ENCODE results near the gene TAS2R20. TPM values are rescaled to one million over a fixed set of nuclear protein-coding genes. Genes with fewer than 3 reads are reported as not detected.
"Not testable (repeated sequence)": the region's sequence is repeated elsewhere in the genome, so short reads cannot be mapped to it uniquely, and the experiment has no call there.

The TAS2R20 gene
- total and polyA plus RNA-seq, 2 donors (not counting 1 experiment from before 2014, with no cell fraction given), result 0.22 to 3.3 TPM

DNA sequence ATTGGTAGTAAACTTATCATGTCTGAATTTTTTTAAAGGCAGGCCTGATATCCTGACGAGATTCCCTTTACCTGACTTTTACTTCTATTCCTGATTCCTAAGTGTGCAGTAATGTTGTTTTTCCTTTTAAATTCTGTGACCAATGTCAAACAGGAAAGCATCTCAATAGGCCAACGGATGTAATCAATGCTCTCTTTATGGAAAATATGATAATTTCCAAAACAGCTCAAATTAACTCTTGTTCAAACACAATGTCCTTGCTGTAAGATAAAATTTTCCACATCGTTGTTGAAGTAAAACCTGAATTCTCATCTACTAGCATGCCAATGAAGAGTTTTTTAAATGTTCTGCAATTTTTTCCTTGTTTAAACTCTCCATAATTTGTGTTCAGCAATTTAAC is 41.1 kb upstream of the TAS2R20 start:
- Histone ChIP-seq H3K27me3 (ENCODE audit: control insufficient read depth, insufficient read depth, low read length) (no peaks in the 10 kb centered on the region), H3K27ac (ENCODE audit: insufficient read depth, low read length) (no peak overlapping the region), H4K20me1 (ENCODE audit: control insufficient read depth, extremely low read depth, insufficient read depth, low read length) (no peaks in the 10 kb centered on the region), H3K4me1 (ENCODE audit: control insufficient read depth, extremely low read depth, insufficient read depth, low read length) (no peaks in the 10 kb centered on the region), H3K79me2 (ENCODE audit: control insufficient read depth, insufficient read depth, low read length) (no peaks in the 10 kb centered on the region), H3K9me3 (ENCODE audit: control insufficient read depth, insufficient read depth, low read depth, low read length) (no peaks in the 10 kb centered on the region), H3K4me2 (ENCODE audit: extremely low read depth, insufficient read depth, low read length) (no peak overlapping the region), H3K9ac (ENCODE audit: insufficient read depth, low read length) (no peak overlapping the region), H3K36me3 (ENCODE audit: control insufficient read depth, insufficient read depth, low read length) (no peaks in the 10 kb centered on the region), H2AFZ (ENCODE audit: low read length) (no peak overlapping the region), H3K4me3 (replicated peaks in 1 of 4; ENCODE audit: control extremely low read depth in 1 of 4, insufficient read depth in 1 of 4, low read depth in 3 of 4, low read length in 4 of 4) (no peak overlapping the region)
- TF ChIP-seq, protein P1, sequence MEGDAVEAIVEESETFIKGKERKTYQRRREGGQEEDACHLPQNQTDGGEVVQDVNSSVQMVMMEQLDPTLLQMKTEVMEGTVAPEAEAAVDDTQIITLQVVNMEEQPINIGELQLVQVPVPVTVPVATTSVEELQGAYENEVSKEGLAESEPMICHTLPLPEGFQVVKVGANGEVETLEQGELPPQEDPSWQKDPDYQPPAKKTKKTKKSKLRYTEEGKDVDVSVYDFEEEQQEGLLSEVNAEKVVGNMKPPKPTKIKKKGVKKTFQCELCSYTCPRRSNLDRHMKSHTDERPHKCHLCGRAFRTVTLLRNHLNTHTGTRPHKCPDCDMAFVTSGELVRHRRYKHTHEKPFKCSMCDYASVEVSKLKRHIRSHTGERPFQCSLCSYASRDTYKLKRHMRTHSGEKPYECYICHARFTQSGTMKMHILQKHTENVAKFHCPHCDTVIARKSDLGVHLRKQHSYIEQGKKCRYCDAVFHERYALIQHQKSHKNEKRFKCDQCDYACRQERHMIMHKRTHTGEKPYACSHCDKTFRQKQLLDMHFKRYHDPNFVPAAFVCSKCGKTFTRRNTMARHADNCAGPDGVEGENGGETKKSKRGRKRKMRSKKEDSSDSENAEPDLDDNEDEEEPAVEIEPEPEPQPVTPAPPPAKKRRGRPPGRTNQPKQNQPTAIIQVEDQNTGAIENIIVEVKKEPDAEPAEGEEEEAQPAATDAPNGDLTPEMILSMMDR (conservative IDR thresholded peaks at IDR 0.05 in 1 of 2, IDR thresholded peaks at IDR 0.05 in 1 of 2; ENCODE audit: low read depth in 1 of 2, low read length in 2 of 2), result no peak
- no peak for TF ChIP-seq EZH2 (IDR thresholded peaks at IDR 0.05; ENCODE audit: low read length, missing control alignments)
- DNase-seq (ENCODE audit: low read depth in 2 of 2), result no peak

DNA sequence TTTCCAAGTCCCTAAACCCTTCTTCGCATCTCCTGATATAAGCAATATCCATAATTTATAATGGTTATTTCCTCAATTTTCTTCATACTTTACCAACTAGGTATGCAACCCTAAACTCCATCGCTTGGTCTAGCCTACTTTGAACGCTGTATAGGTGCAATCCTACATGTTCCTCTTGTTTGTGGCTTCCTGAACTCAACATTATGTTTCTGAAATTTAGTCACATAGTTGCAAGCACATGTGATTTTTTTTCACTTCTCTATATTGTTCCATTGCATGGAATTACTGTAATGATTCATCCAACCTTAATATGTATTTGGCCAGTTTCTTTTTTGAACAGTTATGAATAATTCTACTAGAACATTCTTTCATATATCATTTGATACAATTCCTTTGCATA is 35.9 kb upstream of the TAS2R20 start:
- not testable (repeated sequence) for DNase-seq (ENCODE audit: low read depth in 2 of 2); H3K79me2 ChIP-seq (ENCODE audit: control insufficient read depth, insufficient read depth, low read length); H3K4me1 ChIP-seq (ENCODE audit: control insufficient read depth, extremely low read depth, insufficient read depth, low read length); H3K4me3 ChIP-seq (replicated peaks in 1 of 4; ENCODE audit: control extremely low read depth in 1 of 4, insufficient read depth in 1 of 4, low read depth in 3 of 4, low read length in 4 of 4); H3K27ac ChIP-seq (ENCODE audit: insufficient read depth, low read length); H3K9ac ChIP-seq (ENCODE audit: insufficient read depth, low read length); H3K9me3 ChIP-seq (ENCODE audit: control insufficient read depth, insufficient read depth, low read depth, low read length); H4K20me1 ChIP-seq (ENCODE audit: control insufficient read depth, extremely low read depth, insufficient read depth, low read length); H3K4me2 ChIP-seq (ENCODE audit: extremely low read depth, insufficient read depth, low read length); H3K27me3 ChIP-seq (ENCODE audit: control insufficient read depth, insufficient read depth, low read length); H3K36me3 ChIP-seq (ENCODE audit: control insufficient read depth, insufficient read depth, low read length); H2AFZ ChIP-seq (ENCODE audit: low read length)

DNA sequence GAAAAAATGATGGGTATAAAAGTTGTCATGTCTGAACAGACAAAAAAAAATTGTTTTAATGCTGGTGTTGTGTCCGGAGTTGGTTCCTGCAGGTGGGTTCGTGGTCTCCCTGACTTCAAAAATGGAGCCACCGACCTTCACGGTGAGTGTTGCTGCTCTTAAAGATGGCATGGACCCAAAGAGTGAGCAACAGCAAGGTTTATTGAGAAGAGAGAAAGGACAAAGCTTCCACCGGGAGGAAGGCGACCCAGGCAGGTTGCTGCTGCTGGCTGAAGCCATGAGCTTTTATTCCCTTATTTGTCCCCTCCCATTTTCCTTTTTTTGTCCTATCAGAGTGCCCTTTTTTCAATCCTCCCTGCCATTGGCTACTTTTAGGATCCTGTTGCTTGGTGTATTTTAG is 33.2 kb upstream of the TAS2R20 start, which contains the start of gene TAS2R31:
TSS of gene TAS2R31 (minus strand) at position 101 of the 400 bp plus-strand sequence. CDS start at position 29, 72 bp downstream.
- no peak for TF ChIP-seq EZH2 (IDR thresholded peaks at IDR 0.05; ENCODE audit: low read length, missing control alignments)
- TF ChIP-seq, protein P1 (conservative IDR thresholded peaks at IDR 0.05 in 1 of 2, IDR thresholded peaks at IDR 0.05 in 1 of 2; ENCODE audit: low read depth in 1 of 2, low read length in 2 of 2), result no peak
- no peak for DNase-seq (ENCODE audit: low read depth in 2 of 2)
- H3K9ac ChIP-seq (ENCODE audit: insufficient read depth, low read length), result no peak within 1 kb of the TSS
- H4K20me1 ChIP-seq (ENCODE audit: control insufficient read depth, extremely low read depth, insufficient read depth, low read length), result no peaks in the 10 kb centered on the region
- H3K4me1 ChIP-seq (ENCODE audit: control insufficient read depth, extremely low read depth, insufficient read depth, low read length), result no peaks in the 10 kb centered on the region
- H3K79me2 ChIP-seq (ENCODE audit: control insufficient read depth, insufficient read depth, low read length), result no peaks in the 10 kb centered on the region
- no peaks in the 10 kb centered on the region for H3K9me3 ChIP-seq (ENCODE audit: control insufficient read depth, insufficient read depth, low read depth, low read length)
- H3K4me3 ChIP-seq (replicated peaks in 1 of 4; ENCODE audit: control extremely low read depth in 1 of 4, insufficient read depth in 1 of 4, low read depth in 3 of 4, low read length in 4 of 4), result no peak within 1 kb of the TSS
- H3K36me3 ChIP-seq (ENCODE audit: control insufficient read depth, insufficient read depth, low read length), result no peaks in the 10 kb centered on the region
- no peak within 1 kb of the TSS for H2AFZ ChIP-seq (ENCODE audit: low read length)
- no peak within 1 kb of the TSS for H3K27ac ChIP-seq (ENCODE audit: insufficient read depth, low read length)
- no peaks in the 10 kb centered on the region for H3K27me3 ChIP-seq (ENCODE audit: control insufficient read depth, insufficient read depth, low read length)
- H3K4me2 ChIP-seq (ENCODE audit: extremely low read depth, insufficient read depth, low read length), result no peak within 1 kb of the TSS
